ENCODE data around the gene LRTM2.

The LRTM2 gene

DNA sequence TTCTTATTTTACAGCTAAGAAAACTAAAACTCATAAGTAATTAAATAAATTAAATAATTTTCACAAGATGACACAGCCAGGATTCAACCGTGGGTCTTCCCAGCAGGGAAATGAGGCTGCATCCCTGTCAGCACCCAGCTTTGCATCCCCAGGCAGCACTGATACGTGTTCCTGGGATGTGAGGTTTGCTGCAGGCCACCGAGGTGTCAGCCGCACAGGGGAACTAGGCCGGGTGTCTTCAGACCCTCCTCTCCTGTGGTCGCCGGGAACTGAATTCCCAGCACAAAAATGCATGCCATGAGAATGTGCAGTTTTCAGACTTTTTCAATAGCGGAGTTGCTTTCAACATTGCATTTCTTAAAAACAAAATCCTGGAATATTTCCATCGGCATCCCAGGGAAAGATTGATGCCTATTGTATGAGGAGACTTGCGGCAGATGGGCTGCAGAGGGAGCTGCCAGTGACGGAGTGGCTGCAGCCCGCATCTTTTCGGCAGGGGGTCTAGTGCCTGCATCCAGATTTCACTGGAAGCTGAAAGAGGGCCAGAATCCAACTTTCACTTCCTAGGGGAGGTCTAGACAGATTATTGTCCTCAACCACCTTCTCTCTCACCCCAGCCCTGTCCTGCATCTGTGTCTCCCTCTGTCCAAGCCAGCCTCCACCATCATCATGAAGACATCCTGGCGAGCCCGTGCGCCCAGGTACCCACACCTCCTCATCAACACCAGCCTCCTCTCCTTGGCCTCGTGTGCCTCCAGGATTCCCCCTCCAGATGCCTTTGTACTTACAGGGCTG, 12.6 kb downstream of the LRTM2 start:
- TF ChIP-seq, protein P1, sequence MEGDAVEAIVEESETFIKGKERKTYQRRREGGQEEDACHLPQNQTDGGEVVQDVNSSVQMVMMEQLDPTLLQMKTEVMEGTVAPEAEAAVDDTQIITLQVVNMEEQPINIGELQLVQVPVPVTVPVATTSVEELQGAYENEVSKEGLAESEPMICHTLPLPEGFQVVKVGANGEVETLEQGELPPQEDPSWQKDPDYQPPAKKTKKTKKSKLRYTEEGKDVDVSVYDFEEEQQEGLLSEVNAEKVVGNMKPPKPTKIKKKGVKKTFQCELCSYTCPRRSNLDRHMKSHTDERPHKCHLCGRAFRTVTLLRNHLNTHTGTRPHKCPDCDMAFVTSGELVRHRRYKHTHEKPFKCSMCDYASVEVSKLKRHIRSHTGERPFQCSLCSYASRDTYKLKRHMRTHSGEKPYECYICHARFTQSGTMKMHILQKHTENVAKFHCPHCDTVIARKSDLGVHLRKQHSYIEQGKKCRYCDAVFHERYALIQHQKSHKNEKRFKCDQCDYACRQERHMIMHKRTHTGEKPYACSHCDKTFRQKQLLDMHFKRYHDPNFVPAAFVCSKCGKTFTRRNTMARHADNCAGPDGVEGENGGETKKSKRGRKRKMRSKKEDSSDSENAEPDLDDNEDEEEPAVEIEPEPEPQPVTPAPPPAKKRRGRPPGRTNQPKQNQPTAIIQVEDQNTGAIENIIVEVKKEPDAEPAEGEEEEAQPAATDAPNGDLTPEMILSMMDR (conservative IDR thresholded peaks at IDR 0.05; ENCODE audit: low read length), result no peak
- H3K4me3 ChIP-seq (ENCODE audit: low read length), result no peak overlapping the region
- DNase-seq (ENCODE audit: low read depth), result no peak

DNA sequence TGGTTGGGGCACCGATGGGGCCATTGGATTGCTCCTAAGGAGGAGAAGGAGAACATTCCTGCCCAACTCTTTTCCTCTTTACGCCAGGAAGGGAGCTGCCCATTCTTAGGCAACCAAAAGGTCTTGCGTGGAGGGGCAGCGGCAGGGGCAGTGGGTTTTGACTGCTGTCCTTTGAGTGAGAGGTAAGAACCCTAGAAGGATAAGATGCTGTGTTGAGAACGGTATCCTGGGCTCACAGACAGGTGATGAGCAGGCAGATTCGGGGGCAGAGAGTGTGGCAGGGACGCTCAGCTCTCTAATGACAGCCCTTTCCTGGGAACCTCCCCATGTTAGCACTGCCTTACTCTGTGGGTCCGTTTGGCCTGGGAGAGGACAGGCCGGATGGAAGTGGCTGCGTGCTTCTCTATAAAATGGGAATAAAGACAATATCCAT, 13.2 kb downstream of the LRTM2 start:
- DNase-seq (ENCODE audit: low read depth), result no peak
- no peak overlapping the region for H3K4me3 ChIP-seq (ENCODE audit: low read length)
- TF ChIP-seq, protein P1 (conservative IDR thresholded peaks at IDR 0.05; ENCODE audit: low read length), result no peak

DNA sequence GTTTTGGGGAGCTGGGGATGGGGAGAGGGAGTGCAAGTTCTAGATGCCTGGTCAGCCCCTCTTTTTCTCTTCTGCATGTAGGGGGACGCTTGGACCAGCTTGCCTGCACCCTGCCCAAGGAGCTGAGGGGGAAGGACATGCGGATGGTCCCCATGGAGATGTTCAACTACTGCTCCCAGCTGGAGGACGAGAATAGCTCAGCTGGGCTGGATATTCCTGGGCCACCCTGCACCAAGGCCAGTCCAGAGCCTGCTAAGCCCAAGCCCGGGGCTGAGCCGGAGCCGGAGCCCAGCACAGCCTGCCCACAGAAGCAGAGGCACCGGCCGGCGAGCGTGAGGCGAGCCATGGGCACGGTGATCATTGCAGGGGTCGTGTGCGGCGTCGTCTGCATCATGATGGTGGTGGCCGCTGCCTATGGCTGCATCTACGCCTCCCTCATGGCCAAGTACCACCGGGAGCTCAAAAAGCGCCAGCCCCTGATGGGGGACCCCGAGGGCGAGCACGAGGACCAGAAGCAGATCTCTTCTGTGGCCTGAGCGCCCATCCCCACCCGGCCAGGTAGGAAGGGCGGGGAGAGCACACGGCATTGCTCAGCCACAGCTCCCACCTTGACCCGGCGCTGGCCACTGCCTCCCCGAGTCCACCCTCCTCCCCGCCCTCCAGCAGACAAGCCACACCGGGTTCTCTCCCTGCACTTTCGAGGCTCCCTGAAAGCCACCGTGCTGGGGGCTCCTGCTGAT, 14.0 kb downstream of the LRTM2 start:
- TF ChIP-seq, protein P1 (conservative IDR thresholded peaks at IDR 0.05; ENCODE audit: low read length), result no peak
- no peak for DNase-seq (ENCODE audit: low read depth)
- H3K4me3 ChIP-seq (ENCODE audit: low read length), result no peak overlapping the region

DNA sequence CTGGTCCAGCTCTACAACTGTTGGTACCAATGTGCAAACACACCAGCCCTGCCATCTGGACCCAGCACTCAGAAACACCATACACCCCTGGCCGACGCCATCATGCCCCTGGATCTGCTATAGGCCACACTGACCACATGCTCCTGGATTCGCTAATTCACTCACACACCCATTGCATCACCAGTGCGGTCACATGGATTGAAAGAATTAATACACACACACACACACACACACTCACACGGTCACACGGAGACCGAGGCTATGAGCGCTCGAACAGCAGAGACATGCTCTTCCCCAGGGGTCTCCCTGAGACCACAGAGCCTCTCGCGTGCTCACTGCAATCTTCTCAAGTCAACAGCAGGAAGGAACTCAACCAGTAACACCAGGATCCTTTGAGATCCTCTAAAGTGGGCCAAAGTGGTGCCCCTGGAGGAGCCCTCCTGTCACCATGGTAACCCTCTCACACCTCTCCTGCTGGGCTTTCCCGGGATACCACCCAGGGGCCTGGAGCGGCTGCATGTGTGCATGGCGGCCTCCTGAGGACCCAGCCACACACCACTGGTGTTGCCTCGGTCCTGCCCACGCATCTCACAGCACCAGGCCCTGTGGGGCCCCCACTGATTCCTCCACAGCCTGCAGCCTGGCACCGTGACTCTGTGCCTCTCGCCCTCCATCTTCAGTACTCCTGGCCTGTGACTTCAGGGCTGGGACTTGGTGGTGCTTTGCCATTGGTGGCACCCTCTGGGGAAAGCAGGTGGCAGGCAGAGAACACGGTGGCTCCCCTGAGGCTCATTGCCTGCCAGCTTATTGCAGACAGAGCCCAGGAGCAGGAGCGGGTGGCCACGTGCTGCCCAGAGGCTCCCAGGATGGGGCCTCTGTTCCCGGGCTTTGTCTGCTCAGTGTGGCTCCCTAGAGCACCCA, 15.1 kb downstream of the LRTM2 start:
- TF ChIP-seq, protein P1 (conservative IDR thresholded peaks at IDR 0.05; ENCODE audit: low read length), result no peak
- no peak for DNase-seq (ENCODE audit: low read depth)
- H3K4me3 ChIP-seq (ENCODE audit: low read length), result no peak overlapping the region

DNA sequence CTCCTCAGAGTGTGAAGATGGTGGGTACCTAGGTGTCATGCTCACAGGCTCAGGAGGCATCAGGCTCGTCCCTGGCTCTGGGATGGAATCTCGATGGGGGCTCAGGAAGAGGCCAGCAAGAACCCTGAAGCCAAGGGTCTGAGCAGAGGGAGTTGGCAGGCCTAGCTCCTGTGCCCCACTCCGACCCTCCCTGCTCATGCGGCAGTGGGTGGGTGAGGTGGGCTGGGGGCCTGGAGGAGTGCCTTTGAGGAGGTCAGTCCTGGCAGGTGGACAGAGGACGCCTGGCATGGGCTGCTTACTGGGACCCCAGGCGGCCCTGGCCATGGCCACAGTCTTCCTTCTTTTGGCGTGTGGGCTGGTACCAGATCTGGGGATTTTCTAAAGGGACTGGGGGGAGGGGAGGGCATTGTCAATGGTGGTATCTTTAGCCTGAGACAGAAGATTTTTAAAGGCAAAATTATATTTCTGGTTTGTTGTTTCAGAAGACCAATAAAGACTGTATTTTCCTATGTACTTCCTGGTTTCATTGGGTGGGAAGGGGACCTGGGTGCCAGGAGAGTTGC, 16.0 kb downstream of the LRTM2 start:
- no peak for DNase-seq (ENCODE audit: low read depth)
- no peak overlapping the region for H3K4me3 ChIP-seq (ENCODE audit: low read length)

DNA sequence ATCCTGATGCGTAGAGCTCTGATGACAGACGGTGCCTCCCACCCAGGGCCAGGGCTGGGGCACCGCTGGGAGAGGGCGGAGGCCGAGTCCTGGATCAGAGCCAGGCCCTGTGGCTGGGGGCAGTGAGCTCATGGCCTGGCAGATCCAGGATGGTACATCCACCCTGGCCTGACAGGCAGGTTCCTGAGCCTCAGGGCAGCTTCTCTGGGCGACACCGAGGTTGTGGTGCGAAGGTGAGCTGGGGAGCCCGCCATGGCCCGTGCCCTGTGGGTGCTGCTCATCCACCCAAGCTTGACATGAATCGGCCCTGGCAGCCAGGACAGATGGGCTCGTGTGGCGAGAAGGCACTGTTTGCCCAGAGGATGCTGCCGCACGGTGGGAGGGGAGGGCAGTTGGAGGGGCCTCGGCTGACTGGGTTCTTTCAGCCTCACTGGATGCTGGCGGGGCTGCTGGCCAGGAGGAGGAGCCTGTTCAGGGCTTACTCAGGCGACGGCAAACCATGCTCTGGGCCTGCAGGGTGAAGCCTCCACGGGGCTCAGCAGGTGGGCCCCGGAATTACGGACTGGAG, 16.6 kb downstream of the LRTM2 start:
- TF ChIP-seq, protein P1 (conservative IDR thresholded peaks at IDR 0.05; ENCODE audit: low read length), result no peak
- DNase-seq (ENCODE audit: low read depth), result no peak
- H3K4me3 ChIP-seq (ENCODE audit: low read length), result no peak overlapping the region

More for the DNA sequence above, 16.0 kb downstream of the LRTM2 start:
- TF ChIP-seq, protein P1 (conservative IDR thresholded peaks at IDR 0.05; ENCODE audit: low read length), result no peak

Measured in AG10803 (cell line).